BJ (cell line): ENCODE measurements around the gene NUAK2. TPM values are rescaled to one million over a fixed set of nuclear protein-coding genes. Genes with fewer than 3 reads are reported as not detected.

ENCODE experiments used
- CTCF ChIA-PET: fragments of 350-600 bp; formaldehyde crosslinking; extraction: SDS; loops from one replicate; lab custom pipeline; 2021; ENCODE audit warnings: antibody characterized with exemption, inconsistent platforms; lab: Yijun Ruan, JAX
- POLR2A ChIA-PET: fragments of 300-600 bp; sonication (Branson Sonifier 250); formaldehyde crosslinking; extraction: SDS; loops from one replicate; lab custom pipeline; 2021; ENCODE audit warnings: antibody characterized with exemption; lab: Charles Lee
- DNase-seq: peaks from one replicate; pipeline ENCODE4 v3.0.0-alpha.2; 2011; ENCODE audit warnings: low read depth
- H3K27me3 ChIP-seq: 2 replicates; pipeline ENCODE4 v1.6.0; 2011; ENCODE audit warnings: low read length; ENCODE audit not compliant: control insufficient read depth, insufficient read depth
- H3K36me3 ChIP-seq: 2 replicates; pipeline ENCODE4 v1.5.1; 2011; ENCODE audit warnings: low read length; ENCODE audit not compliant: control insufficient read depth, insufficient read depth
- H3K4me3 ChIP-seq: 2 replicates; pipeline ENCODE4 v1.5.1; 2011; ENCODE audit warnings: low read depth, mild to moderate bottlenecking, control low read depth, low read length
- polyA plus RNA-seq: library from polyadenylated mRNA; depleted of rRNA; stranded (reverse); fragments of >200 nt; gene quantifications from 2 replicates; pipeline ENCODE4 v1.2.3, GENCODE V29; 2011
- TF ChIP-seq, protein P1 (sequence below): IDR thresholded peaks from 2 replicates; pipeline ENCODE4 v1.5.1; 2011; ENCODE audit warnings: low read depth, mild to moderate bottlenecking, control low read depth, inconsistent platforms, low read length, moderate library complexity; ENCODE audit not compliant: insufficient read depth

NUAK2 gene
- polyA plus RNA-seq, 1 experiment = 5.8 TPM

DNA sequence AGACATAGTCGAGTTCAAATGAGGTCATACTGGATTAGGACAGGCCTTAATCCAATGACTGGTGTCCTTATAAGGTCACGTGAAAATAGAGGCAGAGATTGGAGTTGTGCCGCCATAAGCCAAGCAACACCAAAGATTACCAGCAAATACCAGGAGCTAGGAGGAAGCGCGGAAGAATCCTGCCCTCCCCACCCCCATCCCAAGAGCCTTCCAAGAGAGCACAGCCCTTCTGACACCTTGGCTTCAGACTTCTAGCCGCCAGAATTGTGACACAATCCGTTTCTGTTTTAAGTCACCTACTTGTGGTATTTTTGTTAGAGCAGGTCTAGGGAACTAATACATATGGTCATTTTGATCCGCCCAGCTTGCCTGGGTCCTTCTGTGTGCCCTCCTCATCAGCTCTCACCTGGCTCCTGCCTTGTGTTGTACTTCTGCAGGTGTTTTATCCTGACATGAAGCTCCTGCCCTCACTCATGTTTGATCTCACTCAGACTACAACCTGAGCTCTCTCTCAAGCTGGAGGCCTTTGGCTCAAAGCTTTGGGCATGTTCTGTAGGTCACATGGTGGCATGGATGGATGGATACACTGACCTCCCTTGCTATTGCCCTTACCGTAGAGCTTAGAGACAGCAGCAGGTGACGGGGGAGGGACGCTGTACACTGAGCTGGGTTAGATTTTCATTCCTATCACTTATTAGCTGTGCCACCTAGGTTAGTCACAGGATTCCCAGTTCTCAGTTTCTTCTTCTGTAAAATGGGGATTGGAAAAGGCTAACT is 10.7 kb upstream of the NUAK2 start:
- Histone ChIP-seq H3K27me3 (peaks cover 27% of the 10 kb centered on the region), H3K36me3 (no peaks in the 10 kb centered on the region), H3K4me3 (no peak overlapping the region)
- ChIA-PET POLR2A (no interaction called here), CTCF (interaction anchor here (0.8 to 22.5 kb wide), 7 partner anchors 14 to 214 kb away, joined by 3 to 679 read pairs (median 10); no protein-coding TSS in a partner anchor)
- TF ChIP-seq, protein P1, sequence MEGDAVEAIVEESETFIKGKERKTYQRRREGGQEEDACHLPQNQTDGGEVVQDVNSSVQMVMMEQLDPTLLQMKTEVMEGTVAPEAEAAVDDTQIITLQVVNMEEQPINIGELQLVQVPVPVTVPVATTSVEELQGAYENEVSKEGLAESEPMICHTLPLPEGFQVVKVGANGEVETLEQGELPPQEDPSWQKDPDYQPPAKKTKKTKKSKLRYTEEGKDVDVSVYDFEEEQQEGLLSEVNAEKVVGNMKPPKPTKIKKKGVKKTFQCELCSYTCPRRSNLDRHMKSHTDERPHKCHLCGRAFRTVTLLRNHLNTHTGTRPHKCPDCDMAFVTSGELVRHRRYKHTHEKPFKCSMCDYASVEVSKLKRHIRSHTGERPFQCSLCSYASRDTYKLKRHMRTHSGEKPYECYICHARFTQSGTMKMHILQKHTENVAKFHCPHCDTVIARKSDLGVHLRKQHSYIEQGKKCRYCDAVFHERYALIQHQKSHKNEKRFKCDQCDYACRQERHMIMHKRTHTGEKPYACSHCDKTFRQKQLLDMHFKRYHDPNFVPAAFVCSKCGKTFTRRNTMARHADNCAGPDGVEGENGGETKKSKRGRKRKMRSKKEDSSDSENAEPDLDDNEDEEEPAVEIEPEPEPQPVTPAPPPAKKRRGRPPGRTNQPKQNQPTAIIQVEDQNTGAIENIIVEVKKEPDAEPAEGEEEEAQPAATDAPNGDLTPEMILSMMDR = no peak
- no peak for DNase-seq

DNA sequence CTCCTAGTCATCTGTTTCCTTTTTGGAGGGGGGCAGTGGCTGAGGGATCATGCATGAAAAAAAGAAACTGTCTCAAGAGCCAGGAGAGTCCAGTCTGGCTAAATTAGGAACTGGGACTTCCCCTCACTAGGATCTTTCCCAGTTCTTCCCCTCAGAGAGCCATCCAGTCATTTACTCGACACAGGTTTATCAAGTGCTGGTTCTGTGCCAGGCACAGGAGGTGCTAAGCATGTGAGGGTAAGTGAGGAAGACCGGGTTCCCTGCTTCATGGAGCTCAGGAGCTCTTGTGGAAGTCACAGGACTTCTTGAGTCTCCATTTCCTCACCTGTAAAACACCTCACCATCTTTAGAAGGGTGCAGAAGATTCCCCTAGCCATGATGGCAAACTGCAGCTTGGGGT is 8.6 kb upstream of the NUAK2 start:
- Histone ChIP-seq H3K27me3 (peaks cover 23% of the 10 kb centered on the region), H3K4me3 (no peak overlapping the region), H3K36me3 (no peaks in the 10 kb centered on the region)
- DNase-seq = no peak
- ChIA-PET CTCF (interaction anchor here (1.0 to 22.5 kb wide), 5 partner anchors 9 to 194 kb away, joined by 3 to 679 read pairs (median 11); no protein-coding TSS in a partner anchor), POLR2A (no interaction called here)
- TF ChIP-seq, protein P1 = no peak

DNA sequence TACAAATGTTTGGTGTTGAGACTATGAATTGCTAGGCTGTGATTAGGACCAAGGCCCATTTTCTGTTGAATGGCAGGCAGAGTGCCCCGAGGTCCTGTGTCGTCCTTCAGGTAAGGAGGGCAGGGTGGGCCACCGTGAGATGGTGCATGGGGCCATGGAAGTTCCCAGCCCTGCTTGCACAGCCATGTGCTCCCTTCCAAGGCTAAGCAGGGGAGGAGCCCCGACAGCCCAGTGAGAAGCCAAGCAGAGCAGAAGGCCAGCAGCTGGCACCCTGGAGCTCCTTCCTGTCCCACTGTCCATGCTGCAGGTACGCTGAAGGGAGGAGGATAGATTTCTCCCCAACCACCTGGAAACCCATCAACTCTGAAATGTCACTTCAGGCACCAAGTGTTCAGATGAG is 8.2 kb upstream of the NUAK2 start:
- H3K4me3 ChIP-seq = no peak overlapping the region
- POLR2A ChIA-PET = interaction anchor here (0.5 kb wide), 1 partner anchor 10 kb away, joined by 3 read pairs; no protein-coding TSS in a partner anchor
- no peak for DNase-seq
- CTCF ChIA-PET = interaction anchor here (1.0 to 22.5 kb wide), 6 partner anchors 10 to 194 kb away, joined by 3 to 679 read pairs (median 8); no protein-coding TSS in a partner anchor
- H3K36me3 ChIP-seq = no peaks in the 10 kb centered on the region
- peaks cover 22% of the 10 kb centered on the region for H3K27me3 ChIP-seq
- TF ChIP-seq, protein P1 = no peak

DNA sequence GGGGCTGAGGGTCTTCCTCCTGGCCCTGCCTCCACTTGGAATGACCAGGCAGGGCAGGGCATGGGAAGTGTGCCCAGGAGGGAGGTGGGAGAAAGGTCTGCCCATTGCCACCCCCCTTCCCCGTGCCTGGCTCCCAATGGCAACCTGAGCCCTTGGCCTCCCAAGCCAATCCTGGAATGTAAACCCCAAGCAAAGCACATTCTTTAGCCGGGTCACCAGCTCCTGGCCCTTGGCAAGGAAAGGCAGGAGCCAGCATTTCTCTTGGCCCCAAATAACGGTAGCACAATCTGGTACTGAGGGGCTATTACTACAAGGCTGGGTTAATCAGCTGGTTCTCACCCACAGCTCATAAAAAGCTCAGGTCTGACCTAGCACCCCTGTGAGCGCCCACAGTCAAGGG is 6.9 kb upstream of the NUAK2 start:
- Histone ChIP-seq H3K27me3 (peaks cover 19% of the 10 kb centered on the region), H3K36me3 (no peaks in the 10 kb centered on the region), H3K4me3 (no peak overlapping the region)
- ChIA-PET POLR2A (no interaction called here), CTCF (interaction anchor here (0.7 to 22.5 kb wide), 9 partner anchors 8 to 198 kb away, joined by 3 to 679 read pairs (median 4); no protein-coding TSS in a partner anchor)
- TF ChIP-seq, protein P1 = no peak
- no peak for DNase-seq

DNA sequence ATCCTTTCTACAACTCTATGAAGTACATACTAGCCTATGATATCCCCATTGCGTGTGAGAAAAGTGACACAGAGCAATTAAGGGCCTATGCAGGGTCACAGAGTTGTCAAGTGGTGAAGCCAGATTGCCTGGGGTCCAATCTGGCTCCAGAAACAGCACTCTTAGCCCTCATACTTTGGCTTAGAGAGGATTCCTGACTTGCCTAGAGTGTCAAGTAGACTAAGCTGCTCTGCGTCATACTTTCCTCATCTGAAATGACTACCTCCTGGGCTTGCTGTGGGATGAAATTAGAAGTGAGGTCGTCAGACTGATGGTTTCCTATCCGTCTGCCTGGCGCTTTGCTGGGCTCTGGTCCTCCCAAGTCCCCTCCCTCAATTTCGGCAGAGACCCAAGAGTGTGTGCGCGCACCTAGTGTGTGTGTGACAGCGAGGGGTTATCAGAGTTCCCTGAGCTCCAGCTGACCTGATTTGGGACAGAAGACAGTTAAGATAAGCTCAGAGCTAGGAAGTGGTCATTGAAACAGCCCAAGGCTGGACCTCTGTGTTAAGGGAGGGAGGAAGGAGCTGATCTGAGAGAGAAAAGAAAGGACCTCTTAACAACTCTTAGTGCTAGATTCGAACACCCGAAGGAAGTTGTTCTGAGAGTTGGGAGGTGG is 5.4 kb upstream of the NUAK2 start:
- H3K27me3 ChIP-seq = peaks cover 15% of the 10 kb centered on the region
- ChIA-PET POLR2A (no interaction called here), CTCF (interaction anchor here (0.7 to 22.5 kb wide), 14 partner anchors 8 to 257 kb away, joined by 3 to 679 read pairs (median 12); partner anchors contain the start of gene TMCC2)
- H3K36me3 ChIP-seq = no peaks in the 10 kb centered on the region
- no peak overlapping the region for H3K4me3 ChIP-seq
- TF ChIP-seq, protein P1 = no peak
- no peak for DNase-seq
